CD4-positive, alpha-beta T cell treated with Interferon gamma for 1 hour (primary cell): ENCODE measurements around the gene COL17A1.

Experiments
- DNase-seq: peaks from one replicate; pipeline ENCODE4 v3.0.0-alpha.2; 2020

Gene COL17A1

GRCh38 chr10:103983367-103983911, 102.2 kb downstream of the COL17A1 start:
- DNase-seq, result no peak

- no peak for DNase-seq
Observed at GRCh38 chr10:103982639-103983038, 103.0 kb downstream of the COL17A1 start.
